ENCODE results near the gene MBP.

- TF ChIP-seq CTCF (IDR thresholded peaks at IDR 0.05; ENCODE audit: low read length): no peak
- no peak for TF ChIP-seq EZH2 (IDR thresholded peaks at IDR 0.05; ENCODE audit: borderline replicate concordance, low read length)
Measured at GRCh38 chr18:77031662-77032061, 100.9 kb downstream of the MBP start.
